ENCODE measurements around the gene MMP24OS.
A peak's percentile ranks its signal among the peaks of the same experiment; 100 is the strongest.

Gene MMP24OS

DNA sequence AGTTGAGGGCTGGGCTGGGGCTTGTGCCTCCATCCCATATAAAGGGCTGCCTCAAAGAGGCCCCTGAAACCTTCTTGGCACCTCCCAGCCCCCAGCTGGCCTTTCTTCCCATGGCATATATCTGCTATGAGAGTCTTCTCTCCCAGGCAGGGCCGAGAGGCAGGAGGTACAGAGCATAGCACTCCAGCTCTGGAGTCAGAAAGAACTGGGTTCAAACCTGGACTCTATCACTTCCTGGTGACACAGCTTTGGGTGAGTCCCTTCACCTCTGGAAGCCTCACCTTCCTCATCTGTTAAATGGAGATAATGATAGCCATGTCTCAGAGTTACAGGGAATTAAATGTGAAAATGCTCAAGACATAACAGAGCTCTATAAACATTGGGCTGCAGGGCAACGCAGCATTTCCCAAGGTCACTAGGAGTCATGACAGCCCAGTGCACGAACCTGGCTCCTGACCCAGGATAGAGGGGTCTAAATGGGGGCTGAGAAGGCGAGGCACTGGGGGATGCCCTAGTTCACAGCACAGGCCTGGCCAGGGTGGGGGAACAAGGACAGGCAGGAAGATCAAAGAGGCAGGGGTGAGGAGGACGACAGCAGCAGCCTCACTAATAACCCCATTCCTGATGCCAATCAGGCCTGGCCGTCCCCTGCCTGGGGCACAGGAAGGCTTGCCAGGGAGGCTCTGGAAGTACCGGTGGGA lies 12.4 kb upstream of the MMP24OS start:
- DNase-seq: no peak

DNA sequence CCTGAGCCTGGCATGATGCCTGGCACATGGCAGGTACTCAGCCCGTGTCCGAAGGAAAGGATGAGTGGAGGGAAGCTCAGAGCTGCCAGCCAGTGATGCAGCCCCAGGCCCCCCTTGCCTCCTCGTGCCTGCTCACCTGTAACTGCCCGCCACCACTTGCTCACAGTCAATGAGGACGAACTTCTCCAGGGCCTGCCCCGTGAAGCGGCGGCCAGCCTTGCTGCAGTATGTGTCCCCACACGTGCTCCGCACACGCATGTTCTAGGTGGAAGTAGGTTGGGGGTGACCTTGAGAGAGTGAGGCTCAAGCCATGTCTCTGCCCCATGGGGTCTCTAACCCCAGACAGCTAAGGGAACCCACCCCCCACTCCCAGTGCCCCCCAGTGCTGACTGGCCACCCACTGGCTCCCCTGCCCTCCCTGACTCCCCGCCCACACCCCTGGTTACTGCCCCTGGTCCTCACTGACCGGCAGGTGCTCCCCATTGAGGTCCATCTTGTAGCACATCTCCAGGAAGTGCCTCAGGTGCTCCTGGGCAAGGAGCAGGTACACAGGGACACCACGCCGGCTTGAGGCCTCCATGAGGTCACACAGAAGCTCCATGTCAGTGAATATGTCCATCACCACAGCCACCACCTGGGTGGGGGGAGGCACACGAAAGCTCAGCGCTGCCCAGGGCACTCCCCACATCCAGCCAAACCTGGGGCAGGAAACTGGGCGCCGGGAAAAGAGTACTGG lies 10.6 kb upstream of the MMP24OS start:
- DNase-seq: no peak

DNA sequence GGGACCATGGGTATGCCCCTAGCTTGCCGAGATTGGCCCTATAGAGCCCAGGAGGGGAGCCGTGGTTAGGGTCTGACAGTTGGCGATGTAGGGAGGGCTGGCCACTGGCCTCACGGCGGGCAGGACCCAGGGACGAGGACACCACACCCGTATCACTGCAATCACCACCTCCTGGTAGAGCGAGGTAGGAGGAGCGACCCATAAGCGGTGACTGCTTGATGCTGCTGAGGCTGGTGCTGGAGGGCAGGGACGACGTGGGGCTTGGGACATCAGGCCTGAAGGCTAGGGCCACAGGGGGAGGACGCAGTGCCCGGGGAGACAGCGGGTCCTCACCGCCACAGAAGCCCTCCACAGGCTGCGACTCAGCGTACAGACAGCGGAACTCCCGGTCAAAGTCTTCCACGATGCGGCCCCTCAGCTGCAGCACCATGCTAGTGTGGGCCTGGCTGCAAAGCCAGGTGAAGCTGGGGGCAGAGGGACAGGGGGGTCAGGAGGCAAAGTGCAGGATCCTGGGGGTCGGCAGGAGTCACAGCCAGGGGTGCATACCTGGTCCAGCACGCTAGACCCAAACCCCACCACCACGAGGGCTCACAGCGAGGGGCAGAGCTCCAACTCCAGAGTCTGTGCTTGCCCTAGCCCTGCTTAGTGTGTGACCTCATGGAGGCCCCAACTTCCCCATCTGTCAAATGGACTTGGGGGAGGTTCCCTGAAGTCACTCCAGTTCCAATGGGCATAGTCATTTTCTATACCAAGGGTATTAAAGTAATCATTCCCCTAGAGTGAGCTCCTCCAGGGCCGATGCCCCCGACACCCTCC lies 9.8 kb upstream of the MMP24OS start:
- no peak for DNase-seq

DNA sequence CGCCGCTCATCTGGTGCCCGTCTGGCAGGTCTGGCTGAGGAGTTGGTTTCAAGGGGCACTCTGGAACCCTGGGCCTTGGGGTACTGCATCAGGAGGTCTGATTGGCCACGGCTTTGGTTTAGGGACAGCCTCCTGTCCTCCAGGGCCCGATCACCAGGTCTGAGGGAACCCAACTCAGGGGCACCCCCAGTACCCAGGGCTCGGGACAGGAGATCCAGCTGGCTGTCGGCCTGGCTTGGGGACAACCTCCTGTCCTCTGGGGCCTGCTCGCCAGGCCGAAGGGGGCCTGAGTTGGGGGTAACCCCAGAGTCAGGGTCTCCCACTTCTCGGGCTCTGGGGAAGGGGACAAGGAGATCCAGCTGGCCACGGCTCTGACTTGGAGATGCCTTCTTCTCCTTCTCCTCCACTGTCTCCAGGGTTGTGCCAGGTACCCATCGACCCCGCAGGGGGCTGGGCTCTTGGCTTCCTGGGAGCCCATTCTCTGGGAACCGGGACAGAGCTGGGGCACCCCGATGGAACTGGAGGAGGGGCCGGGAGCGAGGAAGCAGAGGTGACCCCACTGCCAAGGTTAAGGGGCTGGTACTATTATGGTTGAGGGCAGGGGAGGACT lies 9.1 kb upstream of the MMP24OS start:
- DNase-seq: no peak

DNA sequence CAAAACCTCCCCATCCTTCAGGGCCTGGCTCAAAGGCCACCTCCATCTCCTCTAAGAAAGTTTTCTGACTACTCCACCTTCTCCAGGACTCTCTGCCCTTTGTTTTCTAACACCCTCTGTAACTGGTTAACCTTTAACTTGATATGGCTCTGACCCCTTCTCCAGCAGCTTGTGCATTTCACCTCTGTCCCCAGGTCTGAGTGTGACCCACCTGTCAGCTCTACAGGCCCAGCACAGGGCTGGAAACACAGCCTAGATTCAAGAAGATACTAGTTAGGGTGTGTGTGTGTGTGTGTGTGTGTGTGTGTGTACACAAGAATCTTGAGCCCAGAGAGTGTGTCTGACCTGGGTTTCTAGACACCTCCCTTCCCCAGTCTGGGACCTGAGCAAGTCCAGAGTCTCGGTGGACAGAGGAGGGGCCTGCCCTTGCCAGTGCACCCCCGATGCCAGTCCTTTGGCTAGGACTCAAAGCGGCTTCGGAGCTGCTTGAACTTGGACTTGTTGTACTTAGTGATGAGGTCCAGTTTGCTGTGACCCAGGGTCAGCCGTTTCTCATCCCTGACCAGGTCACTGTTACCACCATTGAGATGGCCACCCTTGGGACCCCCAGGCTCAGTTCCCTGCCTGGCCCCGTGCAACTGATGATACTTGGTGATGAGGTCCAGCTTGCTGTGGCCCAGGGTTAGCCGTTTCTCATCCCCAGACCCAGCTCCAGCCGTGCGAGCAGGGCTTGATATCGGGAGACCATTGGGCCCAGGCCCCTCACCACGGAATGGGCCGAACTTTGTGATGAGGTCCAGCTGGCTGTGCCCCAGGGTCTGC lies 8.4 kb upstream of the MMP24OS start:
- no peak for DNase-seq

DNA sequence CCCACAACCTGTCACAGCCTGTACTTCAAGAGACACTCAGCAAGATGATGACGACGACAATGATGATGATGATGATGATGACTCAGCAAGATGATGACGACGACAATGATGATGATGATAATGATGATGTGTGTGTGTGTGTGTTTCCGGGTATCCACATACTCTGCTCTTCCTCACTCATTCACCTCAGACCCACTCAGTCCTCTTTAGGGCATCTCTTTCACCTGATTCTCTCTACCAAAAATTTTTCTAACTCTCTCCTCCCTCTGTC lies 7.8 kb upstream of the MMP24OS start:
- no peak for DNase-seq

DNA sequence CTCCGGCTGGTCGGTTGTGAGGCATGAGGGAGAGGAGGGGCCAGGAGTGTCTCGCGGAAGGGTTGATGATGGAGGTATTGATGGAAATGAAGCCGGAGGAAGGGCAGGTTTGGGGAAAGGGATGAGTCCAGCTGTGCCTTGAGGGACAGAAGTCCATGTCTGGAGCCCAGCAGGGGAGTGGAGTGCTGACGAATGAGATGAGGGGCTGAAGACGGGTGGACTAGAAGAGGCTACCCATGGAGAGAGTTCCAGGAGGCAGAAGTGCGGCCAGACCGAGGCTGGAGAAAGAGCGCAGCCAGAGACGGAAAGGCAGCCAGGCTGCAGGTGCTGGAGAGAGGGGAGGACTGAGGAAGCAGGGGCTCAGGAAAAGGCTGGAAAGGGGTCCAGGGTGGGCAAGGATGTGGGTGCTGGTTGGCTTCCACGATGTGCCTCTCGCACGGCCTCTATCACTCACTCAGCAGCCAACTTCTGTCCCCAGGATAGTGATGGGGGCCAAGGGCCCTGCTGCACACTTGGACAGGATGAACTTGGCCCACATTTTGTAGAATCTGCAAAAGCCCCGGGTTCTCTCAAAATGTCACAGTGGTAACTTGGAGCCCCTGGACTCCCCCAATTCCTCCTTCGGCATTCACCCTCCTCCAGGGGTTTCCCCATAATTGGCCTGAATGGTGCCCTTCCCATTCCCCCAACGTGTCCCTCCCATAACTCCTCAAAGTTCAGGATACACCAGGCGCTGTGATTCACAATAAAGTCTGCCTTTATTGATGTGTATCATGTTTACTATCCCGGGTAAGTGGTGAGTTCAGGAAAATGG lies 7.3 kb upstream of the MMP24OS start:
- DNase-seq: no peak

DNA sequence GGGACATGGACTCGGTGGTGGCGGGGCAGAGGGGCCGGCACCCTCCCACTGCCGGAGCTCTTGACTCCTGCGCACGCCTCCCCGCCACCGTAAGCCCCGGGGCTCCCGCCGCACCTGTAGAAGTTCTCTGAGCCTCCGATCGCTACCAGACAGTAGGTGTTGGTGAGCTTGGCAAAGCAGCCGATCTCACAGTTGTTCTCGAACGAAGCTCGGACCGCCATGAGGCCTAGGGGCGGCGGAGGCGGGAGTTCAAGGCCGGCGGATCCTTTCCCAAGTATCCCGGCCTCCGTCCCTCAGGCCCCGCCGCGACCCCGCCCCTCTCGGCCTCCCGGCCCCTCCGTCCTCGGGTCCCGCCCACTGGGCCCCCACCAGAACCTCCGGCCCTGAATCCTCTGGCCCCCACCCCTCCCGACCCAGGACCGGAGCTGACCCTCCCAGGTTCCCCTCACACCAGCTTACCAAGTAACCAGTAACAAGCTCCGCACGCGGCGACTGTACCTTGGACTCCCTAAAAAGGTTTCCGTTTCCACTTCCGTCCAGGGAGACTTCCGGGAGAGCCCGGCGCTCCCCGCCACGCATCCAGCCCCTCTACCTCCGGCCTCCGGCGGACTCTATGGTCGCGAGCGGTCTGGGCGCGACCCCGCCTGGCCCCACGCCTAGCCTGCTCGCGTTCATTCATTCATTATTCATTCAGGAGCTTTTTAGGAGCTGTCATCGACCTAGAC lies 6.5 kb upstream of the MMP24OS start, which contains the start of gene EIF6:
TSS of gene EIF6 (minus strand) at position 506 of the 725 bp plus-strand sequence. CDS start at position 221, 285 bp downstream.
- peak; percentile 32 to 45 for DNase-seq

DNA sequence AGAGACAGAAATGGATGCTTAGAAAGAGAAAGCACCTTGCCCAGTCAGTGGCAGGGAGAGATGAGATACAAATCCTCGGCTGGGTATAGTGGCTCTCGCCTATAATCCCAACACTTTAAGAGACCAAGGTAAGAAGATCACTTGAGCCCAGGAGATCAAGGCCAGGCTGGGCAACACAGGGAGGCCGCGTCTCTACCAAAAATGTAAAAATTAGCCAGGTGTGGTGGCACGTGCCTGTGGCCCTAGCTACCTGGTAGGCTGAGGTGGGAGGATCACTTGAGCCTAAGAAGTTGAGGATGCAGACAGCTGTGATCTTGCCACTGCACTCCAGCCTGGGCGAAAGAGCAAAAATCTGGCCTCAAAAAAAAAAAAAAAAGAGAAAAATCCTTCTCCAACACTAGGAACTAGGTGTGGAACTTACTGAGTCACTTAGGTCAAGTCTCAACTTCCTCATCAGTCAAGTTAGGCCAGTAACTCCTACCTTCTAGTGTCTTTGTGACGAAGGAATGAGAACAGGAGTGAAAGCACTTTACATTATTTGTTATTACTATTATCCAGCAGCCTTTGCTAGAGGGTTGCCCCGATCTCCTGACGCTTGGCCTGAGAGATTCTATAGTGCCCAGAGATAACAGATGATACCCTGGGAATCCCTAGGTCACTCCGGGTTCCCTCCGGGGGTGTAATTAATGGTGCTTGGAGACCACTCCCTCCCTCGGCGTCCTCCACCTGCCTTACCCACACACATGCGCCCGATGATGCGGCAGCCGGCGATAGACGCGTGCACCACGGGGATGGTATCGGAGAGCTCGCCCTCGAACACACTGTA lies 5.7 kb upstream of the MMP24OS start:
- DNase-seq: peak in 1 of 2 donors; percentile 10

DNA sequence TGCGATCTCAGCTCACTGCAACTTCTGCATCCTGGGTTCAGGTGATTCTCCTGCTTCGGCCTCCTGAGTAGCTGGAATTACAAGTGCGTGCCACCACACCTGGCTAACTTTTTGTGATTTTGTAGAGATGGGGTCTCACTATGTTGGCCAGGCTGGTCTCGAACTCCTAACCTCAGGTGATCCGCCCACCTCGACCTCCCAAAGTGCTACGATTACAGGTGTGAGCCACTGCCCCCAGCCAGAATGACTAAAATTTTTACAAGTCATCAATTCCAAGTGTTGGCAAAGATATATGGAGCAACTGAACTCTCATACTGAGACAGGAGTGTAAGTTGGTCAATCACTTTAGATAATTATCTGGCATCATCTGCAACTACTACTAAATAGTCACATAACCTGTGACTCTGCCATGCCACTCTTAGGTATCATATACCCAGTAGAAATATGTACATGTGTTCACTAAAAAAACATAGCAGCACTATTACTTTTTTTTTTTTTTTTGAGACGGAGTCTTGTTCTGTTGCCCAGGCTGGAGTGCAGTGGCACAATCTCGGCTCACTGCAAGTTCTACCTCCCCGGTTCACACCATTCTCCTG lies 3.7 kb upstream of the MMP24OS start:
- DNase-seq: no peak

DNA sequence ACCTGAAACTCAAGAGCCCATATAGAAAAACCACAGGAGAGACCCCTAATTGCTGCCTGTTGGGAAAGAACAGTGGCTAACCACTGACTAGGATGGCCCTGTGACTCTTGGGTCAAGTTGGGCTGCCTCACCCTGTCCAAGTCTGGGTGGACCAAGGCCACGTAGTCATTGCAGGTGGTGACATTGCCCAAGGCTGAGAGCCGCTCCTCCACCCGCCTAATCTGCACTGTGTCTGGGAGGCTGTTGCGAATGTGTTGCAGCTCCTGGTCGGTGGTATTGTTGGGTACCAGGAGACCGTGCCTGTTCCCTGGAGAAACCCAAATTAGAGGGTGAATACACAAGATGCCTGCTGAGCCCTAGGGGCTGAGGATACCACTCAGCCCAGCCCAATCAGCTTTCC lies 2.6 kb upstream of the MMP24OS start:
- DNase-seq: no peak

DNA sequence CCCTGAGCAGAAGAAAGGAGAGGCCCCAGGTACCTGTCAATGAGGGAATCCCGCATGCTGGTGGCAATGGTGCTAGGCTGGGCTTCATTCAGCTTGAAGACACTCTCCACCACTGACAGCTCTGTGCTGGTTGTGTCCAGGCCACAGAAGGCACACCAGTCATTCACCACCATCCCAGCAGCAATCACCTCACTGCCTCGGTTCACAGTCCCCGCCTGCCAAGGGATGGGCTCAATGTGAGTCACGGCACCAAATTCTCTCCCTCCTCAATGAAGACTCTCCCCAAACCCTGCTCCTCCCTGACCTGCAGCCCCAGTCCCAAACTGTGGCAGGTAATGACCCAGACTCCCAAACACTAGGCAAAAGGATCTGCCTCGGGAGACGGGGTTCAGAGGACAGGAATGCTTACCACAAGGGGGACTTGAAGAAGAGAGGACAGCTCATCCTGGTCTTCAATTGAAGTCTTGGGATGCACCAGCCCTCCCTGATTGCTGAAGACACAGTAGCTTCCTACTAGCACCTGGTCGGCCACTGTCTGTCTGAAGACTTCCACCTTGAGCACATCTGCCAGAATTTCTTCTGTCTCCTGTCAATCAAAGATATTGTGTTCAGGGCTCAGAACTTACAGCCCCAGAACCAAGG lies 1.7 kb upstream of the MMP24OS start:
- no peak for DNase-seq

DNA sequence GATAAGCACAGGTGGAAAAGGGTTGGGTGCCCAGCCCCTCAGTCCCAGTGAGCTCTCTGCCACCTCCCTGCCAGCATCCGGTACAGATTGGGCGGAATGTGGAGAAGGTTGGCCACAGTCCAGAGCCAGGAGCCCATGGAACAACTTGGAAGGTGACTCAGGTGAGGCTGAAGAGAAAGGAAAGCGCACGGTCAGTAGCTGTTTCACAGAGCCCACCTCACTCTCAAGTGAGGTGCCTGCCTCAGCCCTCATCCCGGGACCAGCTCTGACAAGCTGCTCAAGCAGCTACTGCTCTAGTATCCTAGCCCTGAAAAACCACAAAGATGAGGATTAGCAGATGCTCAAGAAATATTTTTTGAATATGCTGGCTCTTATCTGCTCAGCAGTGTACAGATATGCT lies 1.1 kb upstream of the MMP24OS start:
- no peak for DNase-seq

DNA sequence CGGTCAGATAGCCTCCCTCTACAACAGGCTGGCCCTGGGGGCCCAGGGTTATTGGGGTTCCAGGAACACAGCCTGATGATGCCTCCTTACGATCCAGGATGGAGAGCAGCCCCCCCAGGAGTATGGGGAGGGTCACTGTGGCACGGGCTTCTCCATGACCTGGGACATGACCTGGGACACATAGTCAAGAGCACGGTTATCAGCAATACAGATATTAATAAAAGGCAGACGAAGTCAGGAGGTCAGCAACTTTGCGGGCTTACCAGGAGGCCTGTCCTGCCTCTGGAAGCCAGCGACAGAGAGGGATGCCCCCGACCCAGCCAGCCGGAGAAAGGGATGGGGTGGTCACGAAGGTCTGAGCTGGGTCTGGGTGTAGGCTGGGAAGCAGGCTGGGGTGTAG lies 795 bp downstream of the MMP24OS start:
- DNase-seq: no peak

DNA sequence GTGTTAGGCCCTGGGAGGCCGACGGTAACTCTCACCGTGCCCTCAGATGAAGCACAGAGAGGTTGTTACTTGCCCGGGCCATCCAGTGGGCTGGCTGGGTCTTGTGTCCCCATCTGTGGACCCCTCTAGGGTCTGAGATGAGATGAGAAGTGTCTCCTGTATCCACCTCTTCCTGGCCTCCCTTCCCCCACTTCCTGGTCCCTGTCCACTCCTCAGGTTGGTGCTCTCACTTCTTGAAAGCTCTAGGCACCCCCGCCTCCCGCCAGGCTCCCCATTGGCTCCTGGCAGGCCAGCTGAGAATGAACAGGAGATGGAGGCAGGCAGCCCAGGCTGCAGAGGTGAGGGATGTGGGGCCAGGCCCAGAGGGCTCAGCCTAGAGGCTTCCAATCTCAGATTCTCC lies 1.5 kb downstream of the MMP24OS start:
- no peak for DNase-seq

DNA sequence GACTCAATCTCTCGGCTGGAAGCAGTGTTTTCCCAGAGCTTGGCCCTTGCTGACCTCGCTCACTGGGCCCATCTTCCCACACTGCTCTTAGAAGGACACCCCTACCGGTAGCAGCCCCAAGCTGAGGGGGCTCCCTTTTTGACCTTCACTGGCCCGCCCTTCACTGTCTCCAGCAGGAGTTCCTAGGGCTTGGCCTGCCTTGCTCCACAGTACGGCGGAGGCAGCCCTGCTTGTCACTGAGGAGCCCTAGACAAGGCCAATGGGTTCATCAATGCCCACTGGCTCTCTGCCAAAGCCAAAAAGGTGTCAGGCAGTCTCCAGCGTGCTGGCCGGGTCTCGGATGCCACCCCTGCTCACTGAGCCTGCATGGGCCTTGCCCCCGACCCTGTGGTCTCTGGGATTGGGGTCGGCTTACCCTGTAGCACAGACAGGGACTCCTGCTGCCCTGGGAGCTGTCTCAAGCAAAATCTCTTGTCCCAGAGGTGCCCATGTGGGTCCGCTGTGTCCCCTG lies 2.1 kb downstream of the MMP24OS start:
- DNase-seq: no peak

DNA sequence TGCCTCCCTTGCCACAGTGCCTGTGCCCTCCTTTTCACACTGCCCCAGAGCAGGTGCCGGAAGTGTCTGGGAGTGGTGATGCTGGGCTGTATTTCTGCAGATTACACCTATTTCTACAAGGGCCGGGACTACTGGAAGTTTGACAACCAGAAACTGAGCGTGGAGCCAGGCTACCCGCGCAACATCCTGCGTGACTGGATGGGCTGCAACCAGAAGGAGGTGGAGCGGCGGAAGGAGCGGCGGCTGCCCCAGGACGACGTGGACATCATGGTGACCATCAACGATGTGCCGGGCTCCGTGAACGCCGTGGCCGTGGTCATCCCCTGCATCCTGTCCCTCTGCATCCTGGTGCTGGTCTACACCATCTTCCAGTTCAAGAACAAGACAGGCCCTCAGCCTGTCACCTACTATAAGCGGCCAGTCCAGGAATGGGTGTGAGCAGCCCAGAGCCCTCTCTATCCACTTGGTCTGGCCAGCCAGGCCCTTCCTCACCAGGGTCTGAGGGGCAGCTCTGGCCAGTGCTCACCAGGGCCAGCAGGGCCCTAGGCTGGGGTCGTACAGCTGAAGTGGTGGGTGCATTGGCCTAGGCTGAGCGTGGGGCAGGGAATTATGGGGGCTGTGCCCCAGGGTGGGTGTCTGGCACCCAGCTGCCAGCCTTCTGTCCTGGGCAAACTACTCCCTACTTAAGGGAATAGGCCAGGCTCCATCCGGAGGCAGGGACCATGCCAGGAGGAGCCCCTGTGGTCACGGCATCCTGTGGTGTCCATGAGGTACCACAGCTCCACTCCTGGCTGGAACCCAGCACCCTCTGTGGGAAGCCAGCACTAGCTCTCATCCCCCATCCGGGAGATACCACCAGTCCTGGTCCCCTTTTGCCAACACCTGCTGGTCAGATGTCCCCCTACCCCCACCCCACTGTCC lies 3.5 kb downstream of the MMP24OS start:
- DNase-seq: no peak

All from bone marrow (tissue), 2 donors.